Lower leg skin (tissue), 3 donors: Measurements from ENCODE around the gene RBBP5.

ENCODE experiments used
- CTCF ChIP-seq, 3 donors: fragments of 450-650 bp; IDR thresholded peaks; one replicate each; pipeline ENCODE4 v1.5.1; 2016; ENCODE audit warnings: antibody characterized with exemption in 3 of 3, mild to moderate bottlenecking in 3 of 3, moderate library complexity in 2 of 3
- POLR2A ChIP-seq, 2 donors: fragments of 450-650 bp; IDR thresholded peaks; one replicate each; pipeline ENCODE4 v1.6.1; 2016 to 2017; ENCODE audit warnings: antibody characterized with exemption in 2 of 2, mild to moderate bottlenecking in 1 of 2, moderate library complexity in 1 of 2

GRCh38 chr1:205108464-205108863, 13.3 kb downstream of the RBBP5 start:
- TF ChIP-seq CTCF (IDR thresholded peaks at IDR 0.05) (no peak), POLR2A (IDR thresholded peaks at IDR 0.05) (no peak)
